Measurements from ENCODE around the gene MTMR10.
A peak's percentile ranks its signal among the peaks of the same experiment; 100 is the strongest.

Gene MTMR10, protein sequence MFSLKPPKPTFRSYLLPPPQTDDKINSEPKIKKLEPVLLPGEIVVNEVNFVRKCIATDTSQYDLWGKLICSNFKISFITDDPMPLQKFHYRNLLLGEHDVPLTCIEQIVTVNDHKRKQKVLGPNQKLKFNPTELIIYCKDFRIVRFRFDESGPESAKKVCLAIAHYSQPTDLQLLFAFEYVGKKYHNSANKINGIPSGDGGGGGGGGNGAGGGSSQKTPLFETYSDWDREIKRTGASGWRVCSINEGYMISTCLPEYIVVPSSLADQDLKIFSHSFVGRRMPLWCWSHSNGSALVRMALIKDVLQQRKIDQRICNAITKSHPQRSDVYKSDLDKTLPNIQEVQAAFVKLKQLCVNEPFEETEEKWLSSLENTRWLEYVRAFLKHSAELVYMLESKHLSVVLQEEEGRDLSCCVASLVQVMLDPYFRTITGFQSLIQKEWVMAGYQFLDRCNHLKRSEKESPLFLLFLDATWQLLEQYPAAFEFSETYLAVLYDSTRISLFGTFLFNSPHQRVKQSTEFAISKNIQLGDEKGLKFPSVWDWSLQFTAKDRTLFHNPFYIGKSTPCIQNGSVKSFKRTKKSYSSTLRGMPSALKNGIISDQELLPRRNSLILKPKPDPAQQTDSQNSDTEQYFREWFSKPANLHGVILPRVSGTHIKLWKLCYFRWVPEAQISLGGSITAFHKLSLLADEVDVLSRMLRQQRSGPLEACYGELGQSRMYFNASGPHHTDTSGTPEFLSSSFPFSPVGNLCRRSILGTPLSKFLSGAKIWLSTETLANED

DNA sequence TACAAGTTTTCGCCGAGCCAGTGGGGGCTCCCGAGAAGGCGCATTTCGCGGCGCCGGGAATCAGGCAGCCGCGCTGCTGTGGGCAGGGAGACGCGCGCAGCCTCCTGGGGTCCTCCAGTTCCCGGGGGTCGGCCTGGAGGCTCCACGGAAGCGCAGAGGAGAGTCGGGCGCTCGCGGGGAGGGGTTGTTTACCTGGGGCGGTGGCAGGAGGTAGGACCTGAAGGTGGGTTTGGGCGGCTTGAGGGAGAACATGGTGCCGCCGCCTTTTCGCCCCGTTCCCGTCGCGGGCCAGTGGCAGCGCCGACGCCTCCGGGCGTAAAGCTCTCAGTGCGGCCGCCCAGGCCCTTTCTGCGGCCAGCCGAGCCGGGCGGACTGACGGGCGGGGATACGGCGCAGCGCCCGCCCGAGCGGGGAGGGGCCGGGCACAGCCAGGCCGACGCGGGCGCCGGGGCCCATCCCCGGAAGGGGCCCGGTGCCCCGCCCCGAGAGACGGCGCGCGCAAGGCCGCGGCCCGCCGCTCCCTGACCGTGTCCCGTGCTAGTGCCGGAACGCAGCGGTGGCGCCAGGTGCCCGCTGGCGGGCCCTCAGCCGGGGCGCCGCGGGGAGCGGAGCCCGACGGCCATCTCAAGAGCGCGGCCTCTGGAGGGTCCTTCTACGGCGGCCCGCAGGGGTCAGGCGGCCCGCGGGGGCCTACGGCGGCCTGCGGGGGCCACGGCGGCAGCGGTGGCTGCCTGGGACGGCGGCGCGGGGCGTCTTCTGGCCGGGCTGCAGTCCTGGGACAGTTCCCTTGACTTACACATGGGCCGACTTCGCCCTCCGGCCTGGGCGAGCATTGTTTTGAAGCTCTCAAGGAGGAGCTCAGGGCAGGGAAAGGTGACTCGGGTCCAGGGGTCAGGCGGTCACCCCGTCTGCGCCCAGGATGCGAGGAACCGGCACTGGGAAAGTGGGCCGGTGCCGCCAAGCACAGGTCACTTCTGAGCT is at the start of gene MTMR10:
MTMR10 (minus strand) TSS at position 374 of the 981 bp plus-strand sequence; CDS start at position 252, 122 bp downstream.
- H3K9me3 ChIP-seq (ENCODE audit: control insufficient read depth, insufficient read depth, low read length), result no peaks in the 10 kb centered on the region
- H3K36me3 ChIP-seq (ENCODE audit: insufficient read depth, low read length), result no peaks in the 10 kb centered on the region
- peak within 1 kb of the TSS; percentile 95 for H3K9ac ChIP-seq (ENCODE audit: low read depth, low read length)
- H3K4me1 ChIP-seq (ENCODE audit: insufficient read depth, low read length), result no peaks in the 10 kb centered on the region

DNA sequence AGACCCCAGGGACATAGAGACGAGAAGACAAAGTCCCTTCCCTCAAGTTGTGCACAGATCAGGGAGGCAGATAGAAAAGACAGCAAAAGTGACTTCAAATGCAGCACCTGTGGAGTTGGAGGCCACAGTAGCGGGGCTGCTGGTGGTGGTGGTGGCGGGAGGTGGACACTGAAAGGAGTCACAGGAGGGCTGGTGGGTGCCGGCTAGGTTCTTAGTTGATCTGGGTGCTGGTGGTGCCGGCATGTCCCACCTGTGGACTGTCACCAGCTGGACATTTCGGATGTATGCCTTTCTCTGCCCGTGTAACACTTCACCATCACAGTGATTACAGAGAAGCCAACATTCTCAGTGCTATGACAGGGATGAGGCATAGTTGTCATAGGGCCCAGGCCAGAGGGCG is 49.2 kb upstream of the MTMR10 start:
- Histone ChIP-seq H3K9me3 (ENCODE audit: control insufficient read depth, insufficient read depth, low read length) (no peaks in the 10 kb centered on the region), H3K4me1 (ENCODE audit: insufficient read depth, low read length) (peaks cover 5% of the 10 kb centered on the region; the same call in 1 of the 2 replicates), H3K9ac (ENCODE audit: low read depth, low read length) (no peak overlapping the region), H3K36me3 (ENCODE audit: insufficient read depth, low read length) (no peaks in the 10 kb centered on the region)

DNA sequence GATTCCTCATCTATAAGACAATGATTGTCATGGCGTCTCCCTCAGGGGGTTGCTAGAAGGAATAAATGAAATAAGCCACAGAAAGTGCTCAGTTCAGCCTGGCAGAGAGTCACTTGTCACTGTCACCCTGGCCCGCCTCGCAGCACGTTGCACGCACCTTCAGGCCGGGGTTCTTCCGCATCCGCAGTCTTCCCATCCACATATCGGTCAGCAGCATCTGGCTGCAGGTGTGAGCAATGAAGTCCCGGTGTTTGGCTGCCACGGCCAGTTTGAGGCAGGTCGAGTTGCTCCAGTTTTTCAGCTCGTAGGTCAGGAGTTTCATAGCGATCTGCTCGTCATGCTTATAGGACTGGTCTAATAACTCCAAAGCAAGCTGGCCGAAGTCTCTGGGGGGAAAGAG is 48.5 kb upstream of the MTMR10 start:
- Histone ChIP-seq H3K9ac (ENCODE audit: low read depth, low read length) (no peak overlapping the region), H3K9me3 (ENCODE audit: control insufficient read depth, insufficient read depth, low read length) (no peaks in the 10 kb centered on the region), H3K36me3 (ENCODE audit: insufficient read depth, low read length) (no peaks in the 10 kb centered on the region), H3K4me1 (ENCODE audit: insufficient read depth, low read length) (peaks cover 5% of the 10 kb centered on the region; the same call in 1 of the 2 replicates)

DNA sequence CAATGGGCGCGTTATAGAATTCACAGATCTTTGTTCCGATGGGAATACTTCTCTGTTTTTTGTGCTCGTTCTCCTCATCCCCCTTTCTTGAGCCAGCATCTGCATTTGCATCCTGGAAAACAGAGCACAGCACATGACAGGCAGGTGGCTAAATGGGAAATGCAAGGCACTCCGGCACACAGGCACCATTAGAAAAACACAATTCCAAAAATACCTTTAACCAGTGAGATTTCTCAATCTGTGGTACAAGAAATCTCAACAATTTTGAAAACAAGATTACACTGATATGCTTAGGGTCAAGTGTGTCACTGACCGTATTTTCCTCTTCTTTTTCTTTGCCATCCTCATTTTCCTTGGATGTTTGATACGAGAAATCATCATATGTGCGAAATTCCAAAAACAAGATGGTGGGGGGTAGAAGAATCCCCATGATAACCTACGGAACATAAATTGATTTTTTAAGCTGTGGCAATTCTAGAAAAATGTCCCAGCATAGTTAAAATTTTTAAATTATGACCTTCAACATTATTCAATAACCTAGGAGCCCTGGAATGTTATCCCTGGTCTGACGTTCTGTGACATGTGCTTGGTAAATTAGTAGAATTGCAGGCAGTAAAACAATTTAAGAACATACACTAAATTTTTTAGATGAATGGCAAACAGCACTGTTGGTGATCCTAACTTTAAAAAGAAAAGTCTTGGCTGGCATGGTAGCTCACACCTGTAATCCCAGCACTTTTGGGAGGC is 46.5 kb upstream of the MTMR10 start:
- peaks cover 5% of the 10 kb centered on the region; the same call in 1 of the 2 replicates for H3K4me1 ChIP-seq (ENCODE audit: insufficient read depth, low read length)
- no peak overlapping the region for H3K9ac ChIP-seq (ENCODE audit: low read depth, low read length)
- H3K9me3 ChIP-seq (ENCODE audit: control insufficient read depth, insufficient read depth, low read length), result no peaks in the 10 kb centered on the region
- no peaks in the 10 kb centered on the region for H3K36me3 ChIP-seq (ENCODE audit: insufficient read depth, low read length)

DNA sequence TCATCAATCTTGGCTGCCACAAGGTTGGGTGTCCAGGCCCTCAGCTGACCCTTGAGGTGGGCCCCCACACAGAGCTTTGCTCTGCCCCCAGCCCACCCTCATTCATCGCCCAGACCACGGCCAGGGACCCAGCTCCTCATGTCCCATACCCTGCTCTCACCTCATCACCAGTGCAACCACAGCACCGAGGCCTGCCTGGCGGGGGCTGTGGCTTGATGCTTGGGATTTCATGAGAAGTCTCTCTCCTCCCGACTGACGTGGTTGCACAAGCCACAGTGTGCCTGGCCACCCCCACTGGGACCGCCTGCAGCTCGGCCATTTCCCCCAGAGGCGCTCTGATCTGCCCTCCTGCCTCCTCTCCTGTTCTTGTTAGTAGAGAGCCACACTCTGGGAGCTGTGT is 45.4 kb upstream of the MTMR10 start:
- no peaks in the 10 kb centered on the region for H3K9me3 ChIP-seq (ENCODE audit: control insufficient read depth, insufficient read depth, low read length)
- H3K4me1 ChIP-seq (ENCODE audit: insufficient read depth, low read length), result peaks cover 5% of the 10 kb centered on the region; the same call in 1 of the 2 replicates
- no peaks in the 10 kb centered on the region for H3K36me3 ChIP-seq (ENCODE audit: insufficient read depth, low read length)
- H3K9ac ChIP-seq (ENCODE audit: low read depth, low read length), result no peak overlapping the region

DNA sequence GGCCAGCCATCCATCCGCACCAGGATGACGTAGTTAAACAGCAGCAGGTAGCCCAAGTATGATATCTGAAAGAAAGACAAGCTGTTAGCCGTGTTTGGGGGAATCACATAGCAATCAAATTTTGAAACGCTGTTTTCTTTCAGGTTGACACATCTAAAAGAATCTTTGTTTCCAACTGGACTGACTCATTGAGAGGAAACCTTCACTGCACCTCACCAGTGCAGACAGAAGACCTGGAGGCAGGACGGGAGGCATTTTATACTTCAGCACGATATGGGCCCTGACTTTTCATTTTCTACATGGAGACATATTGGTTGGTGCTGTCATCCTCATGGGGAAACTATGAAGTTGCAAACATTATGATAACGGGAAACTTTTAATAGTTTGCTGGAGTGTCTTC is 44.2 kb upstream of the MTMR10 start:
- no peak overlapping the region for H3K9ac ChIP-seq (ENCODE audit: low read depth, low read length)
- peaks cover 5% of the 10 kb centered on the region; the same call in 1 of the 2 replicates for H3K4me1 ChIP-seq (ENCODE audit: insufficient read depth, low read length)
- H3K36me3 ChIP-seq (ENCODE audit: insufficient read depth, low read length), result no peaks in the 10 kb centered on the region
- H3K9me3 ChIP-seq (ENCODE audit: control insufficient read depth, insufficient read depth, low read length), result no peaks in the 10 kb centered on the region

DNA sequence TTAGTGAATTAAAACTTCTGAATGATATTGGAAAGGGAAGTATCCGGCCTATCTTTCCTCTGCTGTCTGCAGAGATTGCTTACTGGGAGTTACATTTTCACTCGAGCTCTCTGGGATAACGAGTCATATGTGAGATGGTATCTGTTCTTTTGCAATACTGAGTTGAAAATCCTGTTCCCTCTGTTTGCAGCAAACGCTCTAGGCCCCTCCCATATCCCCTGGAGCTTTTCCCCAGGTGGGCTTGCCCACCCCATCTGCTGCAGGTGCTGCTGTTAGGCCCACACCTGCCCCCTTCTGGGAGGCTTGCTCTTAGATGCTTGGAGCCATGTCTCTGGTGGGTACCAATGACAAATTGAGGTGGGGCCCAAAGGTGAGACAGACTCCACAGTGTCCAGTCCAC is 42.7 kb upstream of the MTMR10 start:
- H3K36me3 ChIP-seq (ENCODE audit: insufficient read depth, low read length), result no peaks in the 10 kb centered on the region
- peaks cover 5% of the 10 kb centered on the region; the same call in 1 of the 2 replicates for H3K4me1 ChIP-seq (ENCODE audit: insufficient read depth, low read length)
- no peak overlapping the region for H3K9ac ChIP-seq (ENCODE audit: low read depth, low read length)
- no peaks in the 10 kb centered on the region for H3K9me3 ChIP-seq (ENCODE audit: control insufficient read depth, insufficient read depth, low read length)

DNA sequence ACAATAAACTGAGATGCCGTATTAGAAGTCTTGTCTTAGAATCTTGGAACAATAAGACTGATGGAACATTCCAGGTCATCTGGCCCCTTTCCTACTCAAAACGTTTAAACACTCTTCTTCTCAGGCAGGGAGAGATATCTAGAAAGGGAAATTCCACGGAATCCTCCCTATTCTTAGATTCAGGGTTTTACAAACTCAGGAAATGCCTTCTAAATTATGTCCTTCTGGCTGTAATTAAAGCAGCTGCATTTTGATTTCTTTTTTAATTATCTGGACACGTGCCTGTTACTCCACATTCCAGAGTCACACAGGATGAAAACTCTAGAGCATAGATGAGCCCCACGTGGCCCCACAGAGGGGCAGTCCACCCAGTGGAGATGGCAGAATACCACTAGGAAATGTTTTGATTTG is 41.5 kb upstream of the MTMR10 start:
- no peaks in the 10 kb centered on the region for H3K36me3 ChIP-seq (ENCODE audit: insufficient read depth, low read length)
- peaks cover 5% of the 10 kb centered on the region; the same call in 1 of the 2 replicates for H3K4me1 ChIP-seq (ENCODE audit: insufficient read depth, low read length)
- no peak overlapping the region for H3K9ac ChIP-seq (ENCODE audit: low read depth, low read length)
- no peaks in the 10 kb centered on the region for H3K9me3 ChIP-seq (ENCODE audit: control insufficient read depth, insufficient read depth, low read length)

DNA sequence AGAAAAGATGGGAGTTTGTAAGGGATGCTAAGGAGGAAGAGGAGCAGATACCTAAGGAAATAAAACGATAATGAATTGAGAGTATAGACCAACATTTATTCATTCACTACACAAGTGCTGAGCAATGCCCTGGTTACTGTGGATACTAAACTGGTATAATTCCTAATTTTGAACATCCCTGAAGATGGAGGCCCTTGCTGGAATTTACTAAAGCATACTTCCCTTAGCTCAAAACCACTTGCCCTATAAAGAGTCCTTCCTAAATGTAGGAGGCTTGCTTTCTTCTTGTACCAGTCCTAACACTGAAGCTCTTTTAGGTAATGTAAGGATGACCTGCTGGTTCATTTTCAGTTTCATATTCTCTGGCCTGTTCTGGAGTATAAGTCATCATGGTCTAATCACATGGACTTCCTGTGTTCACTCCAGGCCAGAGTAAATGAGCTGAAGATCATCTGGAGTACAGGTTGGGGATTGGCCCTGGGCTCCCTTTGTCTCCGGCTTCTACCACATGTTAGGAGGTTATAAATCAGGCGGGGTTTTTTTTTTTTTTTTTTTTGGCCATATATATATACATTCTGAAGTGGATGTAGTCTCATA is 40.1 kb upstream of the MTMR10 start:
- Histone ChIP-seq H3K4me1 (ENCODE audit: insufficient read depth, low read length) (no peaks in the 10 kb centered on the region), H3K9ac (ENCODE audit: low read depth, low read length) (no peak overlapping the region), H3K36me3 (ENCODE audit: insufficient read depth, low read length) (no peaks in the 10 kb centered on the region), H3K9me3 (ENCODE audit: control insufficient read depth, insufficient read depth, low read length) (no peaks in the 10 kb centered on the region)

DNA sequence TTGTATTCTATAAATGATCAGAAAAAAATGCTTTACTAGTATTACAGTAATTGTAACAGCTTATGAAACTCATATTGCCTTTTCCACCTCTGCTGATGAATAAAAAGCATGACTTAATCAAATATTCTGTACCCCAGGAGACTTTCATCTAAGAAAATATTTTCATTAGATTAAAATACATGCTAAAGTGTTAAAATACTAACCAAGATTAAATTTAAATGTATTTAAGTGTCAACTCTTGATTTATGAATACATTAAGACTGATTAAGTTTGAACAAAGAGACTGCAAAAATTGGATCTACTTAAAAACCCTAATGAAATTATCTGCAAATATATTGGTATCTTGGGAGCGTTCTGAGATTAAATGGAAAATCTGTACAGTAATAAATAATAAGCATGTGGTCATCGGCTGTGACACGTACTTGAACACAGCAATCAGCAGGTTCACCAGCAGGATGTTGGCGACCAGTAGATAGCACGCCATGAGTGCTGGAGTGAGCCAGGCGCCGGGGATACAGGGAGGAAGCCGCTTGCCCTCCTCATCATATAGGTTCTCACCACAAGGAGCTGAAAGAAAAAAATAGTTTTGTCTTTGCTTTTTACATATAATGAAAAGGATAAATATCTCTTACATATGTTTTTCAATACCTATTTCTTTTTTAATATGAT is 36.6 kb upstream of the MTMR10 start:
- Histone ChIP-seq H3K9me3 (ENCODE audit: control insufficient read depth, insufficient read depth, low read length) (no peaks in the 10 kb centered on the region), H3K36me3 (ENCODE audit: insufficient read depth, low read length) (no peaks in the 10 kb centered on the region), H3K9ac (ENCODE audit: low read depth, low read length) (no peak overlapping the region), H3K4me1 (ENCODE audit: insufficient read depth, low read length) (peaks cover 20% of the 10 kb centered on the region)

DNA sequence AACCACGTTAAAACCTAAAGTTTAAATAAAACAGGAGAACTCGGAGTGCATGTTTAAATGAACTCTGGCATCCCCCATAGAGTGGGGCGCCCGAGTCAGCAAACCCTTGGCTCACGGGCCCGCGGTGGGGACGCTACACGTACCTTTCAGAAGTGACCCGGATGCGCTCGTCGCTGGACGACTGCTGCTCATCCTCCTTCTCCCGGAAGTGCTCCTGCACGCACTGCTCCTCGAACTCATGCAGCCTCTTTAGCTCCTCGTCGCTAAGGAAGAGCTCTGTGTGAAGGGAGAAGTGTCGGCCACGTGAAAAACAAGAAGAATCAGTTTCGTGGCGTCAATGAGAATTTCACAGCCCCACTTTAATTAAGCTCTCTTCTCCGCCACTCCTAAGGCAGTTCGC is 34.6 kb upstream of the MTMR10 start:
- H3K36me3 ChIP-seq (ENCODE audit: insufficient read depth, low read length), result no peaks in the 10 kb centered on the region
- peaks cover 22% of the 10 kb centered on the region for H3K4me1 ChIP-seq (ENCODE audit: insufficient read depth, low read length)
- no peaks in the 10 kb centered on the region for H3K9me3 ChIP-seq (ENCODE audit: control insufficient read depth, insufficient read depth, low read length)
- H3K9ac ChIP-seq (ENCODE audit: low read depth, low read length), result no peak overlapping the region

DNA sequence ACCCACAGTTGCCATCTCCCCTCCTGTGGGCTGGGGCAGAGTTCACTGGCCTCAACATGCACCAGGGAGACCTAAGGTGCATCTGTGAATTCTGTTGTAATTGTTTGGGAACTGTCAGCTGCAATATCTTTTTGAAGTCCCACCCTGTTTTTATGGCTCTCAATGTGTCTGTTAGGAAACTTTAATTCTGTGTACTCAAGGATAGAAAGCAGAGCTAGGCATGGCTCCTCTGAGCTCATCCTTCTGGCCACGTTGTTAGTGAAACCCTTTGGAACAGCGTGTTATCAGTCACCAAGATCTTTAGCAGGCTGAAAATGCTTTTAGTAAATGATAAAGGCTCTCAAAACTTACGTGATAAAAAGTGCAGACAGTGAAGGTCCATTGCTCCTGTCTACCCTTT is 33.6 kb upstream of the MTMR10 start:
- H3K4me1 ChIP-seq (ENCODE audit: insufficient read depth, low read length), result peaks cover 22% of the 10 kb centered on the region
- H3K36me3 ChIP-seq (ENCODE audit: insufficient read depth, low read length), result no peaks in the 10 kb centered on the region
- no peak overlapping the region for H3K9ac ChIP-seq (ENCODE audit: low read depth, low read length)
- no peaks in the 10 kb centered on the region for H3K9me3 ChIP-seq (ENCODE audit: control insufficient read depth, insufficient read depth, low read length)

DNA sequence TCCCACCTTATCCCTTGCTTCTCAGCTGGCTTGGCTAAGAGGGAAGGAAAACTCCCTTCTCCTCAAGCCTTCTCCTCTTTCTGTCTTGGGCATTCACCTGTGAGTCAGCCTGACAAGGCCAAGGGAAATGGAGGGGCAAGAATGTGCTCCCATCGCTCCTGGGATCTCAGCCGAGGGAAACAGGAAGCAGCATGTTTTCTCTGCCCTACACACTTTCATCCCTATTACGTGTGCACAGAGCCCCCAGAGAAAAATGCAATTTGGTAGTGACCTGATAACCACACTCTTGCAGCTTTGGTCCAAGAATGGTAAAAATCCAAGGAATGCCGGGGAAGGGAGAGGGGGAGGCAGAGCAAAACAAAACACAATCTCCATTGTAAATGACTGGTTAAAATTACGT is 32.9 kb upstream of the MTMR10 start:
- H3K9me3 ChIP-seq (ENCODE audit: control insufficient read depth, insufficient read depth, low read length), result no peaks in the 10 kb centered on the region
- H3K36me3 ChIP-seq (ENCODE audit: insufficient read depth, low read length), result no peaks in the 10 kb centered on the region
- no peak overlapping the region for H3K9ac ChIP-seq (ENCODE audit: low read depth, low read length)
- H3K4me1 ChIP-seq (ENCODE audit: insufficient read depth, low read length), result peaks cover 22% of the 10 kb centered on the region
